GM18858 (cell line): ENCODE data around the gene SMPD1.

Experiments
- ATAC-seq: cut with Tn5 transposase; IDR thresholded peaks from one replicate; pipeline ENCODE4 v1.9.1; 2021; ENCODE audit not compliant: unreplicated experiment

Gene SMPD1

GRCh38 chr11:6413791-6414201 is 23.5 kb downstream of the SMPD1 start:
- ATAC-seq = no peak

- ATAC-seq = no peak
Measured at GRCh38 chr11:6414874-6415328, 24.6 kb downstream of the SMPD1 start.

- ATAC-seq = no peak
Measured at GRCh38 chr11:6415797-6416196, 25.5 kb downstream of the SMPD1 start.

GRCh38 chr11:6417907-6418556 is 27.8 kb downstream of the SMPD1 start:
- ATAC-seq = no peak

GRCh38 chr11:6418557-6419008 is 28.3 kb downstream of the SMPD1 start:
- ATAC-seq = no peak

- peak; percentile 42 for ATAC-seq
Measured at GRCh38 chr11:6419009-6419631, 28.8 kb downstream of the SMPD1 start, which contains the start of gene APBB1. Gene APBB1 (minus strand): TSS chr11:6419094. CDS start chr11:6411347, 7,747 bp downstream.

- ATAC-seq = no peak
Measured at GRCh38 chr11:6420677-6421076, 30.4 kb downstream of the SMPD1 start.

- ATAC-seq = no peak
Measured at GRCh38 chr11:6427516-6427915, 37.2 kb downstream of the SMPD1 start.

GRCh38 chr11:6431861-6432260 is 41.6 kb downstream of the SMPD1 start:
- ATAC-seq = no peak

- ATAC-seq = peak; percentile 40
Measured at GRCh38 chr11:6433998-6434660, 43.9 kb downstream of the SMPD1 start.

GRCh38 chr11:6437423-6437822 is 47.1 kb downstream of the SMPD1 start:
- no peak for ATAC-seq

- no peak for ATAC-seq
Measured at GRCh38 chr11:6437993-6438392, 47.7 kb downstream of the SMPD1 start.

- no peak for ATAC-seq
Measured at GRCh38 chr11:6438979-6439571, 48.8 kb downstream of the SMPD1 start.

- no peak for ATAC-seq
Measured at GRCh38 chr11:6440906-6441358, 50.7 kb downstream of the SMPD1 start, which contains the start of gene HPX. Gene HPX (minus strand): TSS chr11:6440987. CDS start chr11:6440963, 24 bp downstream.

- no peak for ATAC-seq
Measured at GRCh38 chr11:6442441-6442840, 52.2 kb downstream of the SMPD1 start.

GRCh38 chr11:6443269-6444003 is 53.2 kb downstream of the SMPD1 start:
- ATAC-seq = peak; percentile 58
